8988T (cell line): Measurements from ENCODE around the gene NRBP1.

Source experiments
- DNase-seq: peaks from one replicate; pipeline ENCODE4 v3.0.0; 2011

NRBP1 gene

GRCh38 chr2:27428213-27428977 lies at the start of gene NRBP1:
Gene NRBP1, plus strand, starts transcription at chr2:27428631. Its CDS starts 4,643 bp downstream, at chr2:27433274.
- peak; percentile 90 for DNase-seq

GRCh38 chr2:27378809-27379290 lies 49.6 kb upstream of the NRBP1 start:
- DNase-seq, result no peak

GRCh38 chr2:27379383-27379835 lies 49.0 kb upstream of the NRBP1 start:
- no peak for DNase-seq

GRCh38 chr2:27379836-27380625 lies 48.4 kb upstream of the NRBP1 start:
- peak; percentile 46 for DNase-seq

GRCh38 chr2:27380626-27381545 lies 47.5 kb upstream of the NRBP1 start, which contains the start of gene ZNF513:
Gene ZNF513, minus strand, starts transcription at chr2:27380734. Its CDS starts 208 bp downstream, at chr2:27380526.
- peak; percentile 85 for DNase-seq

- no peak for DNase-seq
These were observed 46.8 kb upstream of the NRBP1 start for GRCh38 chr2:27381577-27382181.

- no peak for DNase-seq
These were observed 37.4 kb upstream of the NRBP1 start for GRCh38 chr2:27390822-27391679.

- no peak for DNase-seq
These were observed 35.2 kb upstream of the NRBP1 start for GRCh38 chr2:27393225-27393624.

- no peak for DNase-seq
These were observed 29.5 kb upstream of the NRBP1 start for GRCh38 chr2:27398962-27399361.

- DNase-seq, result no peak
These were observed 27.9 kb upstream of the NRBP1 start for GRCh38 chr2:27400348-27401135.

- DNase-seq, result peak; percentile 43
These were observed 20.5 kb upstream of the NRBP1 start for GRCh38 chr2:27407798-27408491.

GRCh38 chr2:27408601-27409320 lies 19.7 kb upstream of the NRBP1 start:
- DNase-seq, result peak; percentile 18

- peak; percentile 78 for DNase-seq
These were observed 18.9 kb upstream of the NRBP1 start, which contains the start of gene PPM1G for GRCh38 chr2:27409321-27410073. Gene PPM1G, minus strand, starts transcription at chr2:27409591. Its CDS starts 169 bp downstream, at chr2:27409422.

GRCh38 chr2:27412419-27413152 lies 15.8 kb upstream of the NRBP1 start:
- DNase-seq, result no peak

GRCh38 chr2:27416151-27416550 lies 12.3 kb upstream of the NRBP1 start:
- DNase-seq, result no peak

GRCh38 chr2:27420996-27421395 lies 7.4 kb upstream of the NRBP1 start:
- no peak for DNase-seq

GRCh38 chr2:27421660-27422250 lies 6.7 kb upstream of the NRBP1 start:
- DNase-seq, result no peak
